ENCODE results near the gene RGS17. TPM values are rescaled to one million over a fixed set of nuclear protein-coding genes. Genes with fewer than 3 reads are reported as not detected.
"Not testable (repeated sequence)": the region's sequence is repeated elsewhere in the genome, so short reads cannot be mapped to it uniquely, and the experiment has no call there.

Gene RGS17
- total RNA-seq, 1 experiment from 2014 or later: 0.58 TPM

- in situ Hi-C loops (cut with HindIII; ENCODE audit: low sequenced_read_pairs): no loop called here
- peak; percentile 50 for DNase-seq (ENCODE audit: low spot score)
Observed at GRCh38 chr6:153129873-153130514, 1.1 kb downstream of the RGS17 start.

GRCh38 chr6:153126218-153126617 lies 4.9 kb downstream of the RGS17 start:
- in situ Hi-C loops (cut with HindIII; ENCODE audit: low sequenced_read_pairs): no loop called here
- no peak for DNase-seq (ENCODE audit: low spot score)

- DNase-seq (ENCODE audit: low spot score): no peak
- in situ Hi-C loops (cut with HindIII; ENCODE audit: low sequenced_read_pairs): no loop called here
Observed at GRCh38 chr6:153125032-153125431, 6.0 kb downstream of the RGS17 start.

GRCh38 chr6:153123801-153124200 lies 7.3 kb downstream of the RGS17 start:
- in situ Hi-C loops (cut with HindIII; ENCODE audit: low sequenced_read_pairs): no loop called here
- DNase-seq (ENCODE audit: low spot score): no peak

- in situ Hi-C loops (cut with HindIII; ENCODE audit: low sequenced_read_pairs): no loop called here
Observed at GRCh38 chr6:153121311-153121710, 9.8 kb downstream of the RGS17 start.

GRCh38 chr6:153117986-153118879 lies 12.8 kb downstream of the RGS17 start:
- in situ Hi-C loops (cut with HindIII; ENCODE audit: low sequenced_read_pairs): no loop called here
- no peak for DNase-seq (ENCODE audit: low spot score)

More at GRCh38 chr6:153121311-153121710, 9.8 kb downstream of the RGS17 start:
- DNase-seq (ENCODE audit: low spot score): no peak

GRCh38 chr6:153111082-153111481 lies 20.0 kb downstream of the RGS17 start:
- DNase-seq (ENCODE audit: low spot score); in situ Hi-C loops (cut with HindIII; ENCODE audit: low sequenced_read_pairs): not testable (repeated sequence)

- DNase-seq (ENCODE audit: low spot score); in situ Hi-C loops (cut with HindIII; ENCODE audit: low sequenced_read_pairs): not testable (repeated sequence)
Observed at GRCh38 chr6:153110612-153111011, 20.5 kb downstream of the RGS17 start.

- DNase-seq (ENCODE audit: low spot score): peak; percentile 13
- in situ Hi-C loops (cut with HindIII; ENCODE audit: low sequenced_read_pairs): no loop called here
Observed at GRCh38 chr6:153108315-153108714, 22.8 kb downstream of the RGS17 start.

GRCh38 chr6:153106021-153106420 lies 25.1 kb downstream of the RGS17 start:
- in situ Hi-C loops (cut with HindIII; ENCODE audit: low sequenced_read_pairs): no loop called here
- DNase-seq (ENCODE audit: low spot score): no peak

- in situ Hi-C loops (cut with HindIII; ENCODE audit: low sequenced_read_pairs): no loop called here
- no peak for DNase-seq (ENCODE audit: low spot score)
Observed at GRCh38 chr6:153104220-153104619, 26.9 kb downstream of the RGS17 start.

- no peak for DNase-seq (ENCODE audit: low spot score)
- in situ Hi-C loops (cut with HindIII; ENCODE audit: low sequenced_read_pairs): no loop called here
Observed at GRCh38 chr6:153103319-153103655, 27.8 kb downstream of the RGS17 start.

- no peak for DNase-seq (ENCODE audit: low spot score)
- in situ Hi-C loops (cut with HindIII; ENCODE audit: low sequenced_read_pairs): no loop called here
Observed at GRCh38 chr6:153102605-153103318, 28.3 kb downstream of the RGS17 start.

GRCh38 chr6:153101461-153101860 lies 29.6 kb downstream of the RGS17 start:
- no peak for DNase-seq (ENCODE audit: low spot score)
- in situ Hi-C loops (cut with HindIII; ENCODE audit: low sequenced_read_pairs): no loop called here

- in situ Hi-C loops (cut with HindIII; ENCODE audit: low sequenced_read_pairs): no loop called here
Observed at GRCh38 chr6:153099636-153100035, 31.4 kb downstream of the RGS17 start.

GRCh38 chr6:153096792-153097191 lies 34.3 kb downstream of the RGS17 start:
- in situ Hi-C loops (cut with HindIII; ENCODE audit: low sequenced_read_pairs): no loop called here
- no peak for DNase-seq (ENCODE audit: low spot score)

More at GRCh38 chr6:153099636-153100035, 31.4 kb downstream of the RGS17 start:
- no peak for DNase-seq (ENCODE audit: low spot score)

- no peak for DNase-seq (ENCODE audit: low spot score)
- in situ Hi-C loops (cut with HindIII; ENCODE audit: low sequenced_read_pairs): no loop called here
Observed at GRCh38 chr6:153096031-153096430, 35.1 kb downstream of the RGS17 start.

- DNase-seq (ENCODE audit: low spot score): no peak
Observed at GRCh38 chr6:153092082-153093013, 38.7 kb downstream of the RGS17 start.

More at GRCh38 chr6:153092082-153093013, 38.7 kb downstream of the RGS17 start:
- in situ Hi-C loops (cut with HindIII; ENCODE audit: low sequenced_read_pairs): no loop called here
